ENCODE data around the gene PROK2. TPM values are rescaled to one million over a fixed set of nuclear protein-coding genes. Genes with fewer than 3 reads are reported as not detected.

Gene PROK2
- total RNA-seq, 1 donor: not detected

GRCh38 chr3:71784201-71784913 lies 591 bp downstream of the PROK2 start:
- H3K4me3 ChIP-seq (ENCODE audit: low read depth, low read length): no peak overlapping the region
- DNase-seq (ENCODE audit: low read depth): no peak
- TF ChIP-seq, protein P1, sequence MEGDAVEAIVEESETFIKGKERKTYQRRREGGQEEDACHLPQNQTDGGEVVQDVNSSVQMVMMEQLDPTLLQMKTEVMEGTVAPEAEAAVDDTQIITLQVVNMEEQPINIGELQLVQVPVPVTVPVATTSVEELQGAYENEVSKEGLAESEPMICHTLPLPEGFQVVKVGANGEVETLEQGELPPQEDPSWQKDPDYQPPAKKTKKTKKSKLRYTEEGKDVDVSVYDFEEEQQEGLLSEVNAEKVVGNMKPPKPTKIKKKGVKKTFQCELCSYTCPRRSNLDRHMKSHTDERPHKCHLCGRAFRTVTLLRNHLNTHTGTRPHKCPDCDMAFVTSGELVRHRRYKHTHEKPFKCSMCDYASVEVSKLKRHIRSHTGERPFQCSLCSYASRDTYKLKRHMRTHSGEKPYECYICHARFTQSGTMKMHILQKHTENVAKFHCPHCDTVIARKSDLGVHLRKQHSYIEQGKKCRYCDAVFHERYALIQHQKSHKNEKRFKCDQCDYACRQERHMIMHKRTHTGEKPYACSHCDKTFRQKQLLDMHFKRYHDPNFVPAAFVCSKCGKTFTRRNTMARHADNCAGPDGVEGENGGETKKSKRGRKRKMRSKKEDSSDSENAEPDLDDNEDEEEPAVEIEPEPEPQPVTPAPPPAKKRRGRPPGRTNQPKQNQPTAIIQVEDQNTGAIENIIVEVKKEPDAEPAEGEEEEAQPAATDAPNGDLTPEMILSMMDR (IDR thresholded peaks at IDR 0.05; ENCODE audit: insufficient read depth, low read length): no peak

GRCh38 chr3:71783152-71783551 lies 1.8 kb downstream of the PROK2 start:
- TF ChIP-seq, protein P1 (IDR thresholded peaks at IDR 0.05; ENCODE audit: insufficient read depth, low read length): no peak
- no peak overlapping the region for H3K4me3 ChIP-seq (ENCODE audit: low read depth, low read length)
- no peak for DNase-seq (ENCODE audit: low read depth)

DNA sequence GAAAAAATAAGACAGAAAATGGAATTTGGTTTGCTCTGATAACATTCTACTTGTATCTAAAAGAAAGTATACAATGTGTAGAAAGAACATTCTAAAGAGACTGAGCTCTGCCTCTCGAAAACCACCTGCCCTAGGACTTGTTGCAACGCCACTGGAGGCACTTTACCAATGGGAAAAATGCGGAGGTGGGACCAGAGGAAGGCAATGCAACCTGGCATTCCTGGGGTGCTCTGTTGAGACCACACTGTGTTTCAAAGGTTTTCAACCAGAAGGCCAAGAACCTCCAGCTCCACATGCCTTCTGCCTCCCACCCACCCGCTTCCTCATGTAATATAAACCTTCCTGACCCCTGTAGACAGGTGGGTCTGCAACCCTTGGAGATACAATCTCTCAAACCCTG lies 4.5 kb downstream of the PROK2 start:
- no peak overlapping the region for H3K4me3 ChIP-seq (ENCODE audit: low read depth, low read length)
- no peak for DNase-seq (ENCODE audit: low read depth)
- TF ChIP-seq, protein P1 (IDR thresholded peaks at IDR 0.05; ENCODE audit: insufficient read depth, low read length): no peak

GRCh38 chr3:71779674-71780377 lies 5.1 kb downstream of the PROK2 start:
- TF ChIP-seq, protein P1 (IDR thresholded peaks at IDR 0.05; ENCODE audit: insufficient read depth, low read length): no peak
- DNase-seq (ENCODE audit: low read depth): peak; percentile 3
- no peak overlapping the region for H3K4me3 ChIP-seq (ENCODE audit: low read depth, low read length)

GRCh38 chr3:71778353-71778752 lies 6.6 kb downstream of the PROK2 start:
- TF ChIP-seq, protein P1 (IDR thresholded peaks at IDR 0.05; ENCODE audit: insufficient read depth, low read length): no peak
- no peak for DNase-seq (ENCODE audit: low read depth)
- H3K4me3 ChIP-seq (ENCODE audit: low read depth, low read length): no peak overlapping the region

- TF ChIP-seq, protein P1 (IDR thresholded peaks at IDR 0.05; ENCODE audit: insufficient read depth, low read length): no peak
- DNase-seq (ENCODE audit: low read depth): no peak
- H3K4me3 ChIP-seq (ENCODE audit: low read depth, low read length): no peak overlapping the region
Observed at GRCh38 chr3:71776538-71776937, 8.4 kb downstream of the PROK2 start.

All from fibroblast of the aortic adventitia (primary cell).